KMS-11 (cell line): ENCODE data around the gene RNF222.

Experiments used
- H2AFZ ChIP-seq: fragments of 200-600 bp; sonication (generic); 2 replicates; pipeline ENCODE4 v1.6.1; 2016; ENCODE audit warnings: antibody characterized with exemption, mixed run types, low read depth
- H3K27ac ChIP-seq: fragments of 200-600 bp; sonication (generic); 2 replicates; pipeline ENCODE4 v1.6.1; 2016; ENCODE audit warnings: mild to moderate bottlenecking, mixed run types
- H3K27me3 ChIP-seq: fragments of 200-600 bp; sonication (generic); 2 replicates; pipeline ENCODE4 v1.6.1; 2017; ENCODE audit warnings: mild to moderate bottlenecking, low read depth, mixed run types, moderate library complexity; ENCODE audit not compliant: insufficient read depth
- H3K36me3 ChIP-seq: fragments of 200-600 bp; sonication (generic); 2 replicates; pipeline ENCODE4 v1.6.1; 2017; ENCODE audit warnings: mild to moderate bottlenecking, mixed run types; ENCODE audit not compliant: insufficient read depth
- H3K4me1 ChIP-seq: fragments of 200-600 bp; sonication (generic); 2 replicates; pipeline ENCODE4 v1.6.1; 2016; ENCODE audit warnings: mild to moderate bottlenecking, low read depth, mixed run types; ENCODE audit not compliant: poor library complexity, severe bottlenecking
- H3K4me2 ChIP-seq: fragments of 200-600 bp; sonication (generic); 2 replicates; pipeline ENCODE4 v1.7.0; 2016; ENCODE audit warnings: mild to moderate bottlenecking, mixed run types
- H3K4me3 ChIP-seq: fragments of 200-600 bp; sonication (generic); IDR thresholded peaks from 2 replicates; pipeline ENCODE4 v1.6.1; 2017; ENCODE audit warnings: low read depth, low read length, mixed read lengths; ENCODE audit not compliant: insufficient read depth
- H3K79me2 ChIP-seq: fragments of 200-600 bp; sonication (generic); 2 replicates; pipeline ENCODE4 v1.6.1; 2016; ENCODE audit warnings: low read depth, mixed run types; ENCODE audit not compliant: insufficient read depth
- H3K9ac ChIP-seq: fragments of 200-600 bp; sonication (generic); 2 replicates; pipeline ENCODE4 v1.6.1; 2016; ENCODE audit warnings: mild to moderate bottlenecking, mixed run types
- H4K20me1 ChIP-seq: fragments of 200-600 bp; sonication (generic); 2 replicates; pipeline ENCODE4 v1.6.1; 2016; ENCODE audit warnings: mild to moderate bottlenecking, mixed run types; ENCODE audit not compliant: insufficient read depth
- CTCF ChIP-seq: fragments of 200-600 bp; sonication (generic); conservative IDR thresholded peaks from 2 replicates; pipeline ENCODE4 v1.6.1; 2017; ENCODE audit warnings: low read depth, mild to moderate bottlenecking, antibody characterized with exemption, low read length, moderate library complexity, mixed read lengths

The RNF222 gene

GRCh38 chr17:8384801-8385378 lies 12.7 kb downstream of the RNF222 start:
- H3K4me1 ChIP-seq, result peaks cover 1% of the 10 kb centered on the region
- no peak overlapping the region for H2AFZ ChIP-seq
- H3K9ac ChIP-seq, result no peak overlapping the region
- H3K36me3 ChIP-seq, result no peaks in the 10 kb centered on the region
- no peak overlapping the region for H3K4me2 ChIP-seq
- no peak overlapping the region for H3K27ac ChIP-seq
- TF ChIP-seq CTCF, result no peak
- H4K20me1 ChIP-seq, result no peaks in the 10 kb centered on the region
- peaks cover 24% of the 10 kb centered on the region for H3K79me2 ChIP-seq
- H3K4me3 ChIP-seq, result no peak overlapping the region
- no peaks in the 10 kb centered on the region for H3K27me3 ChIP-seq

- Histone ChIP-seq H3K9ac (peak within 1 kb of the TSS; percentile 71; the same call in 1 of the 2 replicates), H4K20me1 (no peaks in the 10 kb centered on the region), H3K27ac (peak within 1 kb of the TSS; percentile 52), H3K4me1 (peaks cover 4% of the 10 kb centered on the region), H3K4me3 (no peak within 1 kb of the TSS), H3K4me2 (peak within 1 kb of the TSS; percentile 39; the same call in 1 of the 2 replicates), H3K79me2 (peaks cover 25% of the 10 kb centered on the region), H3K27me3 (no peaks in the 10 kb centered on the region), H2AFZ (no peak within 1 kb of the TSS; the same call in 1 of the 2 replicates), H3K36me3 (no peaks in the 10 kb centered on the region)
- TF ChIP-seq CTCF, result peak; percentile 64
Measured at GRCh38 chr17:8383143-8383822, 14.3 kb downstream of the RNF222 start, which contains the start of gene RPL26. RPL26 (minus strand) TSS chr17:8383193; CDS start chr17:8382310, 883 bp downstream.

- no peak overlapping the region for H3K4me2 ChIP-seq
- no peak overlapping the region for H2AFZ ChIP-seq
- H3K4me3 ChIP-seq, result no peak overlapping the region
- peak overlapping the region; percentile 52 for H3K27ac ChIP-seq
- peaks cover 25% of the 10 kb centered on the region for H3K79me2 ChIP-seq
- no peak for TF ChIP-seq CTCF
- peak overlapping the region; percentile 71; the same call in 1 of the 2 replicates for H3K9ac ChIP-seq
- no peaks in the 10 kb centered on the region for H3K27me3 ChIP-seq
- no peaks in the 10 kb centered on the region for H3K36me3 ChIP-seq
- peaks cover 4% of the 10 kb centered on the region for H3K4me1 ChIP-seq
- H4K20me1 ChIP-seq, result no peaks in the 10 kb centered on the region
Measured at GRCh38 chr17:8382880-8383142, 14.8 kb downstream of the RNF222 start.

GRCh38 chr17:8382052-8382879 lies 15.4 kb downstream of the RNF222 start:
- H3K4me1 ChIP-seq, result peaks cover 4% of the 10 kb centered on the region
- no peaks in the 10 kb centered on the region for H3K27me3 ChIP-seq
- H3K36me3 ChIP-seq, result no peaks in the 10 kb centered on the region
- no peak overlapping the region for H2AFZ ChIP-seq
- H3K9ac ChIP-seq, result peak overlapping the region; percentile 71; the same call in 1 of the 2 replicates
- H3K79me2 ChIP-seq, result peaks cover 25% of the 10 kb centered on the region
- no peak for TF ChIP-seq CTCF
- H4K20me1 ChIP-seq, result no peaks in the 10 kb centered on the region
- H3K27ac ChIP-seq, result peak overlapping the region; percentile 52
- H3K4me2 ChIP-seq, result peak overlapping the region; percentile 39; the same call in 1 of the 2 replicates
- no peak overlapping the region for H3K4me3 ChIP-seq
